Measurements from ENCODE around the gene HSPB3.

GRCh38 chr5:54462281-54462680, 6.8 kb downstream of the HSPB3 start:
- TF ChIP-seq GATA2 (IDR thresholded peaks at IDR 0.05; ENCODE audit: low read depth, low read length) (no peak), GATA3 (IDR thresholded peaks at IDR 0.05; ENCODE audit: low read depth, low read length) (no peak)
